ENCODE data around the gene PRKAR1A.

The PRKAR1A gene

DNA sequence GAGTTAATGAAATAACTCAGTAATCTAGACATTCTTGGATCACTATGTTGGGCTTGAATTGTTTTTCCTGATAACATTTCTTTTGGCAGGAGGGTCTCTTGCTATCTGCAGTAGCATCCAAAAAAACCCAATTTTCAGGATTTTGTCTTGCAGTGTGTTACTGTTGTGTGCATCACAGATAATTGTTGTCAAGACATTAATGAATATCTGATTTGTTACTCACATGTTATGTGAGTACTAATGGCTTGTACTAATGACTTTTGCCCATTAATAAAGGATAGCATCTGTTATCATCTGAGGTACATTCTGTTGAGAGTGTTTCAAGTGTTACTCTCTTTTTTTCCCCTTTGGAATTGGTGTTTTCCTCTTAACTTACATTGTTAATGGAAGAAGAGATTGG is 10.0 kb downstream of the PRKAR1A start (continued):
- TF ChIP-seq CREB5 (CRISPR knock-in tag; IDR thresholded peaks at IDR 0.05; ENCODE audit: low read depth) (peak; percentile 74), ZNF565 (CRISPR knock-in tag; conservative IDR thresholded peaks at IDR 0.05; ENCODE audit: low read depth) (0 out of 2 replicates have a peak, but pooled peaks have one; percentile 39), BACH2 (CRISPR knock-in tag; IDR thresholded peaks at IDR 0.05; ENCODE audit: borderline replicate concordance) (no peak), CSDC2 (CRISPR knock-in tag; IDR thresholded peaks at IDR 0.05) (no peak), GLIS3 (CRISPR knock-in tag; IDR thresholded peaks at IDR 0.05) (0 out of 2 replicates have a peak, but pooled peaks have one; percentile 12), TOX (CRISPR knock-in tag; IDR thresholded peaks at IDR 0.05; ENCODE audit: borderline replicate concordance) (no peak), ESRRG (CRISPR knock-in tag; IDR thresholded peaks at IDR 0.05) (peak; percentile 89), POU6F1 (CRISPR knock-in tag; IDR thresholded peaks at IDR 0.05; ENCODE audit: borderline replicate concordance, low read depth) (no peak), RARB (CRISPR knock-in tag; IDR thresholded peaks at IDR 0.05) (no peak), TCF4 (CRISPR knock-in tag; IDR thresholded peaks at IDR 0.05; ENCODE audit: borderline replicate concordance) (peak; percentile 51), ZC3H10 (CRISPR knock-in tag; IDR thresholded peaks at IDR 0.05) (no peak), ZNF70 (CRISPR knock-in tag; IDR thresholded peaks at IDR 0.05) (0 out of 2 replicates have a peak, but pooled peaks have one; percentile 35), ZFP3 (CRISPR knock-in tag; IDR thresholded peaks at IDR 0.05) (peak; percentile 74; the same call in 1 of the 2 replicates), OSR1 (CRISPR knock-in tag; IDR thresholded peaks at IDR 0.05) (no peak), SNAI2 (CRISPR knock-in tag; IDR thresholded peaks at IDR 0.05) (no peak; the same call in 1 of the 2 replicates)
- TF ChIP-seq, protein P1, sequence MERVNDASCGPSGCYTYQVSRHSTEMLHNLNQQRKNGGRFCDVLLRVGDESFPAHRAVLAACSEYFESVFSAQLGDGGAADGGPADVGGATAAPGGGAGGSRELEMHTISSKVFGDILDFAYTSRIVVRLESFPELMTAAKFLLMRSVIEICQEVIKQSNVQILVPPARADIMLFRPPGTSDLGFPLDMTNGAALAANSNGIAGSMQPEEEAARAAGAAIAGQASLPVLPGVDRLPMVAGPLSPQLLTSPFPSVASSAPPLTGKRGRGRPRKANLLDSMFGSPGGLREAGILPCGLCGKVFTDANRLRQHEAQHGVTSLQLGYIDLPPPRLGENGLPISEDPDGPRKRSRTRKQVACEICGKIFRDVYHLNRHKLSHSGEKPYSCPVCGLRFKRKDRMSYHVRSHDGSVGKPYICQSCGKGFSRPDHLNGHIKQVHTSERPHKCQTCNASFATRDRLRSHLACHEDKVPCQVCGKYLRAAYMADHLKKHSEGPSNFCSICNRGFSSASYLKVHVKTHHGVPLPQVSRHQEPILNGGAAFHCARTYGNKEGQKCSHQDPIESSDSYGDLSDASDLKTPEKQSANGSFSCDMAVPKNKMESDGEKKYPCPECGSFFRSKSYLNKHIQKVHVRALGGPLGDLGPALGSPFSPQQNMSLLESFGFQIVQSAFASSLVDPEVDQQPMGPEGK (CRISPR knock-in tag; IDR thresholded peaks at IDR 0.05; ENCODE audit: borderline replicate concordance): no peak; the same call in 1 of the 2 replicates

DNA sequence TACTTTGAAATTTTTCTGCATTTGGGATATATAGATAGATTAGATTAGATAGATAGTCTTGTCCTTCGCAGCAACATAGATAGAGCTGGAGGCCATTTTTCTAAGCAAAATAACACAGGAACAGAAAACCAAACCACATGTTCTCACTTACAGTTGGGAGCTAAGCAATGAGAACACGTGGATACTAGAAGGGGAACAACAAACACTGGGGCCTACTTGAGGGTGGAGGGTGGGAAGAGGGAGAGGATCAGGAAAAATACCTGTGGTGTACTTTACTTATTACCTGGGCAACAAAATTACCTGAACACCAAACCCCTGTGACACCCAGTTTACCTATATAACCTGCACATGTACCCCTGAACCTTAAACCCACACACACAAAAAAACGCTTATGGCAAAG is 14.3 kb downstream of the PRKAR1A start:
- no peak for ATAC-seq
- TF ChIP-seq GLIS3 (CRISPR knock-in tag; IDR thresholded peaks at IDR 0.05): no peak
- no peak for TF ChIP-seq PPARA (CRISPR knock-in tag; IDR thresholded peaks at IDR 0.05; ENCODE audit: borderline replicate concordance)
- TF ChIP-seq ESRRG (CRISPR knock-in tag; IDR thresholded peaks at IDR 0.05): no peak
- no peak for TF ChIP-seq TOX (CRISPR knock-in tag; IDR thresholded peaks at IDR 0.05; ENCODE audit: borderline replicate concordance)
- TF ChIP-seq BACH2 (CRISPR knock-in tag; IDR thresholded peaks at IDR 0.05; ENCODE audit: borderline replicate concordance): no peak
- no peak for TF ChIP-seq ZFP30 (CRISPR knock-in tag; IDR thresholded peaks at IDR 0.05)
- no peak for TF ChIP-seq ZC3H10 (CRISPR knock-in tag; IDR thresholded peaks at IDR 0.05)
- TF ChIP-seq RARB (CRISPR knock-in tag; IDR thresholded peaks at IDR 0.05): no peak

- no peak for ATAC-seq
- TF ChIP-seq ZNF70 (CRISPR knock-in tag; IDR thresholded peaks at IDR 0.05) (no peak), PPARA (CRISPR knock-in tag; IDR thresholded peaks at IDR 0.05; ENCODE audit: borderline replicate concordance) (no peak), TSHZ2 (CRISPR knock-in tag; IDR thresholded peaks at IDR 0.05) (no peak), ISL1 (CRISPR knock-in tag; IDR thresholded peaks at IDR 0.05) (no peak), ZNF8 (CRISPR knock-in tag; IDR thresholded peaks at IDR 0.05) (no peak), OSR1 (CRISPR knock-in tag; IDR thresholded peaks at IDR 0.05) (no peak), TOX (CRISPR knock-in tag; IDR thresholded peaks at IDR 0.05; ENCODE audit: borderline replicate concordance) (no peak), ZFP30 (CRISPR knock-in tag; IDR thresholded peaks at IDR 0.05) (no peak), ZNF565 (CRISPR knock-in tag; conservative IDR thresholded peaks at IDR 0.05; ENCODE audit: low read depth) (no peak), BACH2 (CRISPR knock-in tag; IDR thresholded peaks at IDR 0.05; ENCODE audit: borderline replicate concordance) (no peak), ESRRG (CRISPR knock-in tag; IDR thresholded peaks at IDR 0.05) (no peak)
- TF ChIP-seq, protein P1 (CRISPR knock-in tag; IDR thresholded peaks at IDR 0.05; ENCODE audit: borderline replicate concordance): no peak
- TF ChIP-seq, protein P2, sequence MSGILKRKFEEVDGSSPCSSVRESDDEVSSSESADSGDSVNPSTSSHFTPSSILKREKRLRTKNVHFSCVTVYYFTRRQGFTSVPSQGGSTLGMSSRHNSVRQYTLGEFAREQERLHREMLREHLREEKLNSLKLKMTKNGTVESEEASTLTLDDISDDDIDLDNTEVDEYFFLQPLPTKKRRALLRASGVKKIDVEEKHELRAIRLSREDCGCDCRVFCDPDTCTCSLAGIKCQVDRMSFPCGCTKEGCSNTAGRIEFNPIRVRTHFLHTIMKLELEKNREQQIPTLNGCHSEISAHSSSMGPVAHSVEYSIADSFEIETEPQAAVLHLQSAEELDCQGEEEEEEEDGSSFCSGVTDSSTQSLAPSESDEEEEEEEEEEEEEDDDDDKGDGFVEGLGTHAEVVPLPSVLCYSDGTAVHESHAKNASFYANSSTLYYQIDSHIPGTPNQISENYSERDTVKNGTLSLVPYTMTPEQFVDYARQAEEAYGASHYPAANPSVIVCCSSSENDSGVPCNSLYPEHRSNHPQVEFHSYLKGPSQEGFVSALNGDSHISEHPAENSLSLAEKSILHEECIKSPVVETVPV (CRISPR knock-in tag; IDR thresholded peaks at IDR 0.05): no peak
These were observed 15.1 kb downstream of the PRKAR1A start for GRCh38 chr17:68527314-68527713.

Measured in SK-N-SH treated with all-trans-retinoic acid at 6 μM for 48 hours (cell line).